Colonic mucosa (tissue), 4 donors: Measurements from ENCODE around the gene FABP2. TPM values are rescaled to one million over a fixed set of nuclear protein-coding genes. Genes with fewer than 3 reads are reported as not detected.

Experiments
- DNase-seq: peaks from one replicate; pipeline ENCODE4 v3.0.0-alpha.2; 2020
- H3K27ac ChIP-seq: fragments of 200-600 bp; one replicate; pipeline ENCODE4 v1.8.0; 2021
- H3K27me3 ChIP-seq: fragments of 200-600 bp; one replicate; pipeline ENCODE4 v1.8.0; 2021
- H3K36me3 ChIP-seq: fragments of 200-600 bp; one replicate; pipeline ENCODE4 v1.8.0; 2021
- H3K4me1 ChIP-seq: fragments of 200-600 bp; one replicate; pipeline ENCODE4 v1.8.0; 2021; ENCODE audit warnings: mild to moderate bottlenecking
- H3K4me3 ChIP-seq: fragments of 200-600 bp; one replicate; pipeline ENCODE4 v1.8.0; 2021
- H3K9ac ChIP-seq, 2 donors: one replicate each; pipeline ENCODE4 v1.7.0; 2013; ENCODE audit warnings: control low read depth in 2 of 2, low read depth in 2 of 2, low read length in 2 of 2
- H3K9me3 ChIP-seq: fragments of 200-600 bp; one replicate; pipeline ENCODE4 v1.8.0; 2021
- CTCF ChIP-seq: fragments of 200-600 bp; IDR thresholded peaks from one replicate; pipeline ENCODE4 v1.8.0; 2022; ENCODE audit warnings: antibody characterized with exemption, mild to moderate bottlenecking
- intact Hi-C: fragments of 100-400 bp; cut with DNase I; formaldehyde crosslinking; loops from one replicate; pipeline ENCODE4 v1.14.1; 2022
- total RNA-seq, 2 donors: library from RNA; stranded (reverse); fragmentation: NEBNext Ultra II Directional in 1 of 2; extraction: Animal tissue kit (Norgen Biotek cat#: 25700) in 1 of 2; gene quantifications; one replicate each; pipeline ENCODE4 v1.2.1, GENCODE V29; 2021
- donor health status: healthy.
- donor health status: DM: no; HTN: no; CAD: no.
- donor health status: DM: no; HTN: no; CAD: no.

FABP2 gene
- total RNA-seq, 2 donors from 2014 or later = 36.3 to 70.4 TPM

- H3K27ac ChIP-seq = peak overlapping the region; percentile 98
- no peak for TF ChIP-seq CTCF
- DNase-seq = peak; percentile 37
- no peaks in the 10 kb centered on the region for H3K27me3 ChIP-seq
- H3K9ac ChIP-seq = peak overlapping the region; percentile 85 to 96
- intact Hi-C loops = loop anchor here (5.0 kb wide), 1 partner anchor 317 kb away; no protein-coding TSS in a partner anchor
- no peaks in the 10 kb centered on the region for H3K9me3 ChIP-seq
- H3K4me1 ChIP-seq = no peaks in the 10 kb centered on the region
- H3K4me3 ChIP-seq = peak overlapping the region; percentile 67
- H3K36me3 ChIP-seq = no peaks in the 10 kb centered on the region
Measured at GRCh38 chr4:119299260-119299671, 22.7 kb downstream of the FABP2 start.

GRCh38 chr4:119297795-119298194 lies 24.1 kb downstream of the FABP2 start:
- TF ChIP-seq CTCF = no peak
- intact Hi-C loops = loop anchor here (5.0 kb wide), 1 partner anchor 315 kb away; no protein-coding TSS in a partner anchor
- no peaks in the 10 kb centered on the region for H3K4me1 ChIP-seq

GRCh38 chr4:119296356-119296755 lies 25.6 kb downstream of the FABP2 start:
- no peaks in the 10 kb centered on the region for H3K4me1 ChIP-seq
- H3K36me3 ChIP-seq = no peaks in the 10 kb centered on the region
- intact Hi-C loops = loop anchor here (5.0 kb wide), 1 partner anchor 314 kb away; no protein-coding TSS in a partner anchor
- H3K4me3 ChIP-seq = no peak overlapping the region
- H3K9me3 ChIP-seq = no peaks in the 10 kb centered on the region
- no peak overlapping the region for H3K9ac ChIP-seq
- no peak for DNase-seq
- no peak overlapping the region for H3K27ac ChIP-seq
- no peaks in the 10 kb centered on the region for H3K27me3 ChIP-seq
- TF ChIP-seq CTCF = no peak

More at GRCh38 chr4:119297795-119298194, 24.1 kb downstream of the FABP2 start:
- Histone ChIP-seq H3K27ac (no peak overlapping the region), H3K9me3 (no peaks in the 10 kb centered on the region), H3K4me3 (no peak overlapping the region), H3K27me3 (no peaks in the 10 kb centered on the region), H3K9ac (no peak overlapping the region), H3K36me3 (no peaks in the 10 kb centered on the region)
- no peak for DNase-seq

GRCh38 chr4:119290598-119290997 lies 31.3 kb downstream of the FABP2 start:
- H3K27me3 ChIP-seq = no peaks in the 10 kb centered on the region
- intact Hi-C loops = no loop called here
- H3K36me3 ChIP-seq = no peaks in the 10 kb centered on the region
- no peak overlapping the region for H3K9ac ChIP-seq
- no peak for DNase-seq
- H3K9me3 ChIP-seq = no peaks in the 10 kb centered on the region
- H3K4me1 ChIP-seq = peaks cover 3% of the 10 kb centered on the region
- no peak overlapping the region for H3K4me3 ChIP-seq
- no peak for TF ChIP-seq CTCF
- H3K27ac ChIP-seq = no peak overlapping the region

GRCh38 chr4:119289313-119289712 lies 32.6 kb downstream of the FABP2 start:
- Histone ChIP-seq H3K27ac (no peak overlapping the region), H3K4me3 (no peak overlapping the region), H3K36me3 (no peaks in the 10 kb centered on the region), H3K27me3 (no peaks in the 10 kb centered on the region), H3K9ac (no peak overlapping the region), H3K4me1 (peaks cover 3% of the 10 kb centered on the region), H3K9me3 (no peaks in the 10 kb centered on the region)
- intact Hi-C loops = no loop called here
- no peak for TF ChIP-seq CTCF
- no peak for DNase-seq
